Endodermal cell (in vitro differentiated cells): Measurements from ENCODE around the gene NGFR. TPM values are rescaled to one million over a fixed set of nuclear protein-coding genes. Genes with fewer than 3 reads are reported as not detected.

Experiments
- DNase-seq: peaks from one replicate; pipeline ENCODE4 v3.0.0-alpha.2; 2017
- H3K27ac ChIP-seq: 2 replicates; pipeline ENCODE4 v1.5.1; 2013; ENCODE audit warnings: mild to moderate bottlenecking, low read depth, low read length, moderate library complexity
- H3K27me3 ChIP-seq: 2 replicates; pipeline ENCODE4 v1.6.1; 2013; ENCODE audit warnings: mild to moderate bottlenecking, low read length, moderate library complexity; ENCODE audit not compliant: insufficient read depth, control insufficient read depth, poor library complexity, severe bottlenecking
- H3K36me3 ChIP-seq: 2 replicates; pipeline ENCODE4 v1.7.0; 2013; ENCODE audit warnings: mild to moderate bottlenecking, low read length, moderate library complexity; ENCODE audit not compliant: control insufficient read depth, insufficient read depth
- H3K4me1 ChIP-seq: one replicate; pipeline ENCODE4 v1.7.0; 2013; ENCODE audit warnings: low read length; ENCODE audit not compliant: control insufficient read depth, insufficient read depth
- H3K4me3 ChIP-seq: 2 replicates; pipeline ENCODE4 v1.5.1; 2013; ENCODE audit warnings: mild to moderate bottlenecking, low read length, moderate library complexity
- H3K9ac ChIP-seq: 2 replicates; pipeline ENCODE4 v1.6.1; 2013; ENCODE audit warnings: mild to moderate bottlenecking, low read length, moderate library complexity; ENCODE audit not compliant: poor library complexity, severe bottlenecking; ENCODE audit errors: extremely low read depth
- H3K9me3 ChIP-seq: 2 replicates; pipeline ENCODE4 v1.6.1; 2013; ENCODE audit warnings: mild to moderate bottlenecking, low read length, moderate library complexity; ENCODE audit not compliant: control insufficient read depth
- H3K27ac Mint-ChIP-seq: 2 replicates; pipeline ENCODE4 v1.8.0; 2020; ENCODE audit warnings: mixed read lengths
- H3K27me3 Mint-ChIP-seq: 2 replicates; pipeline ENCODE4 v1.8.0; 2021; ENCODE audit warnings: mild to moderate bottlenecking, mixed read lengths; ENCODE audit not compliant: insufficient read depth
- H3K36me3 Mint-ChIP-seq: 2 replicates; pipeline ENCODE4 v1.8.0; 2020; ENCODE audit warnings: low read depth, mixed read lengths
- H3K4me1 Mint-ChIP-seq: 2 replicates; pipeline ENCODE4 v1.8.0; 2020; ENCODE audit warnings: mixed read lengths
- H3K4me3 Mint-ChIP-seq: 2 replicates; pipeline ENCODE4 v1.8.0; 2020; ENCODE audit warnings: mild to moderate bottlenecking, moderate library complexity, mixed read lengths
- H3K9me3 Mint-ChIP-seq: 2 replicates; pipeline ENCODE4 v1.8.0; 2020; ENCODE audit warnings: mild to moderate bottlenecking, mixed read lengths
- WGBS, 2 experiments: methylation state at CpG; one replicate each; pipeline versions ENCODE4 v1.1.5 to v1.1.7; 2013; ENCODE audit warnings: missing lambda C conversion rate in 2 of 2, mixed read lengths in 1 of 2; ENCODE audit not compliant: insufficient coverage in 1 of 2, insufficient read length in 1 of 2; 5-methylcytosine and 5-hydroxymethylcytosine counted together
- total RNA-seq, 2 donors: library from RNA; stranded (reverse); fragmentation: NEBNext Ultra II Directional in 1 of 2; extraction: Animal tissue kit (Norgen Biotek cat#: 25700) in 1 of 2; gene quantifications; 2 replicates in 1 of 2; 3 replicates in 1 of 2; pipeline ENCODE4 v1.2.1, GENCODE V29; 2021
- TF ChIP-seq, protein P1 (sequence below): fragments of 200-600 bp; sonication (generic); conservative IDR thresholded peaks from 2 replicates; pipeline ENCODE4 v1.5.0; 2021; ENCODE audit warnings: antibody characterized with exemption, mild to moderate bottlenecking

Gene NGFR
- total RNA-seq, 2 donors from 2014 or later: 1.3 to 1.6 TPM

- Histone ChIP-seq H3K4me1 (no peaks in the 10 kb centered on the region), H3K27ac (no peak overlapping the region), H3K36me3 (no peaks in the 10 kb centered on the region), H3K9ac (no peak overlapping the region), H3K4me3 (no peak overlapping the region), H3K27me3 (peaks cover 51% of the 10 kb centered on the region), H3K9me3 (peaks cover 4% of the 10 kb centered on the region)
- Mint-ChIP-seq H3K4me1 (peaks cover 9% of the 10 kb centered on the region), H3K9me3 (peaks cover 5% of the 10 kb centered on the region), H3K36me3 (no peaks in the 10 kb centered on the region), H3K4me3 (no peak overlapping the region), H3K27ac (no peak overlapping the region), H3K27me3 (peaks cover 65% of the 10 kb centered on the region)
- DNase-seq: no peak
- WGBS, 2 experiments: 75 to 95% methylated on average over 1 of the region's 1 CpG
- TF ChIP-seq, protein P1, sequence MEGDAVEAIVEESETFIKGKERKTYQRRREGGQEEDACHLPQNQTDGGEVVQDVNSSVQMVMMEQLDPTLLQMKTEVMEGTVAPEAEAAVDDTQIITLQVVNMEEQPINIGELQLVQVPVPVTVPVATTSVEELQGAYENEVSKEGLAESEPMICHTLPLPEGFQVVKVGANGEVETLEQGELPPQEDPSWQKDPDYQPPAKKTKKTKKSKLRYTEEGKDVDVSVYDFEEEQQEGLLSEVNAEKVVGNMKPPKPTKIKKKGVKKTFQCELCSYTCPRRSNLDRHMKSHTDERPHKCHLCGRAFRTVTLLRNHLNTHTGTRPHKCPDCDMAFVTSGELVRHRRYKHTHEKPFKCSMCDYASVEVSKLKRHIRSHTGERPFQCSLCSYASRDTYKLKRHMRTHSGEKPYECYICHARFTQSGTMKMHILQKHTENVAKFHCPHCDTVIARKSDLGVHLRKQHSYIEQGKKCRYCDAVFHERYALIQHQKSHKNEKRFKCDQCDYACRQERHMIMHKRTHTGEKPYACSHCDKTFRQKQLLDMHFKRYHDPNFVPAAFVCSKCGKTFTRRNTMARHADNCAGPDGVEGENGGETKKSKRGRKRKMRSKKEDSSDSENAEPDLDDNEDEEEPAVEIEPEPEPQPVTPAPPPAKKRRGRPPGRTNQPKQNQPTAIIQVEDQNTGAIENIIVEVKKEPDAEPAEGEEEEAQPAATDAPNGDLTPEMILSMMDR: no peak
These were observed 26.2 kb upstream of the NGFR start for GRCh38 chr17:49468811-49469385.

DNA sequence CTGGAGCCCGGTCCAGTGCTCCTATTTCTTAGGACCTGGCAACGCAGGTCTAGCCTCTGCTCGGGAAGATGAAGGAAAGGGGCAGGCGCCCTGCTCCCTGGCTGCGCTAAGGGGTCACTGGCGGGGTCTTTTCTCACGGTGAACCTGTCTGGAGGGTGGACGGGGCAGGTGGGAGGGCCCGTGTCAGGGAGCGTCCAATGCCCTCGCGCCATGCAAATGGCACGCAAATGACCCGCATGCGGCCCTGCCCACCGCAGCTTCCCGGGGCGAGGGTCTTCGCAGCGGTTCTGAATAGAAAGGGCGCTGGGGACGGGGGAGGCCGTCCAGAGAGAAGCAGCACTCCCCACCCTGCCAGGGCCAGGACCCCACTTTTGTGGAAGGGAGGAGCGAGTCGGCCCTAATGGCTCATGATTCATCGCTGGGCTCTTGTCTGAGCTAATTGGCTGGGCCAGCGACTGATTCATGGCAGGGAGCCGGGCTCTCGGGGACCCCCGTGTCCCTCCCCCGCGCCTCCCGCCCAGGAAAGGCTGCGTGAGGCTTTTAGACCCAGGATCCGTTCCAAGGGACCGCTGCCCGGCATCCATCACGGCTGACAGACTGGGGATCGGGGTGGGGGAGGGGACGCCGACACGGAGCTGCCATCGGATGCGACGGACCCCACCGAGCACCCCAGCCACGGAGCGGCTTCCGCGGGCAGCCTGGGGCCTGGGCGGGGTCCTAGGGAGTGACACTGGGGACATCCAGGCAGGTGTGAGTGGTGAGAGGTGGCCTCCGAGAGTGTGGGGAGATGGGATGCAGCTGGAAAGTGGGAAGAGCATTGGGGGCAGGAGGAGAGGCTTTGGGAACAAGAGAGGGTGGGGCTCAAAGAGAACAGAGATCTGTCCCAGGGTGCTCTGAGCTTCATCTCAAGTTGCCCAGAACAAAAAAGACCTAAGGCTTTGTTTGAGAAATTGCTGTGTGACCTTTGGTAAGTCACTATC lies 25.0 kb upstream of the NGFR start:
- Histone ChIP-seq H3K4me3 (no peak overlapping the region), H3K27me3 (peaks cover 51% of the 10 kb centered on the region), H3K9ac (no peak overlapping the region), H3K4me1 (no peaks in the 10 kb centered on the region), H3K9me3 (no peaks in the 10 kb centered on the region), H3K27ac (no peak overlapping the region), H3K36me3 (no peaks in the 10 kb centered on the region)
- Mint-ChIP-seq H3K27ac (no peak overlapping the region), H3K27me3 (peaks cover 70% of the 10 kb centered on the region), H3K36me3 (no peaks in the 10 kb centered on the region), H3K4me1 (peaks cover 9% of the 10 kb centered on the region), H3K9me3 (peaks cover 6% of the 10 kb centered on the region), H3K4me3 (peak overlapping the region; percentile 39)
- TF ChIP-seq, protein P1: no peak
- WGBS, 2 experiments: 30 to 43% methylated on average over 18 to 52 of the region's 52 CpGs
- peak; percentile 93 for DNase-seq

DNA sequence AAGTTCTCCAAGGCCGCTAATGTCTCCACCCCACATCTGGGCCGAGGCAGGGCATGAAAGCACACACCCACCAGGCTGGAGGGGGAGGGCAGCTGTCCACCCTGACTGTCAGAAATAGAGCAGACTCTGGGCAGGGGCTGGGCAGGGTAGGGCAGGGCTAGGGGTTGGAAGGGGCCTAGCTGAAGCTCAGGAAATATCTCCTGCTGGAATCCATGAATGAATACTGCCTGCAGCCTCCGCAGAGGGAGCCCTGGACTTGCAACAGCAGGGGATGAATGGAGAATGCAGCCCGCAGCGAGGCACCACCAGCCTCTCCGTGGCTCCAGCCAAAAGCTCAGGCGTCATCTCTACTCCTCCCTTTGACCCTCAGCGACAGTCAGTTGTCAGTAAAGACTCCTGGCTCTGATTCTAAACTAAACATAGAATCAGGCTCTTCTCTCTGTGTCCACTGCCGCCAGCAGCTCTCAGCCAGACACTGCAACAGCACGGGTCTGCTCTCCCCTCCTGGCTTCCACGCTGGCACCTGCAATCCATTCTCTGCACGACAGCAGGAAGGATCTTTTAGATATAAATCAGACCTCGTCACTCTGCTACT lies 23.9 kb upstream of the NGFR start:
- H3K27ac ChIP-seq: no peak overlapping the region
- DNase-seq: peak; percentile 86
- no peak overlapping the region for H3K4me3 ChIP-seq
- no peaks in the 10 kb centered on the region for H3K9me3 ChIP-seq
- peaks cover 70% of the 10 kb centered on the region for H3K27me3 Mint-ChIP-seq
- no peaks in the 10 kb centered on the region for H3K4me1 ChIP-seq
- H3K36me3 Mint-ChIP-seq: no peaks in the 10 kb centered on the region
- no peak overlapping the region for H3K9ac ChIP-seq
- H3K27ac Mint-ChIP-seq: no peak overlapping the region
- TF ChIP-seq, protein P1: no peak
- peaks cover 6% of the 10 kb centered on the region for H3K9me3 Mint-ChIP-seq
- H3K36me3 ChIP-seq: no peaks in the 10 kb centered on the region
- no peak overlapping the region for H3K4me3 Mint-ChIP-seq
- H3K4me1 Mint-ChIP-seq: peaks cover 9% of the 10 kb centered on the region
- peaks cover 51% of the 10 kb centered on the region for H3K27me3 ChIP-seq
- 30 to 43% methylated on average over 11 to 13 of the region's 13 CpGs for WGBS, 2 experiments
